Fibroblast of peridontal ligament (primary cell): ENCODE results near the gene MAPK13.
A peak's percentile ranks its signal among the peaks of the same experiment; 100 is the strongest.

Experiments
- DNase-seq: peaks from one replicate; pipeline ENCODE4 v3.0.0-alpha.2; 2010; ENCODE audit errors: extremely low read depth

MAPK13 gene

GRCh38 chr6:36149476-36149875 lies 19.2 kb downstream of the MAPK13 start:
- no peak for DNase-seq

GRCh38 chr6:36150283-36150682 lies 20.0 kb downstream of the MAPK13 start:
- no peak for DNase-seq

GRCh38 chr6:36154286-36154685 lies 24.0 kb downstream of the MAPK13 start:
- no peak for DNase-seq

GRCh38 chr6:36155662-36156061 lies 25.3 kb downstream of the MAPK13 start:
- DNase-seq = no peak

- peak; percentile 53 for DNase-seq
Measured at GRCh38 chr6:36160147-36160760, 29.9 kb downstream of the MAPK13 start.

- DNase-seq = no peak
Measured at GRCh38 chr6:36169023-36170007, 39.0 kb downstream of the MAPK13 start.

- no peak for DNase-seq
Measured at GRCh38 chr6:36170704-36171103, 40.4 kb downstream of the MAPK13 start.

- DNase-seq = no peak
Measured at GRCh38 chr6:36171573-36171972, 41.3 kb downstream of the MAPK13 start.

GRCh38 chr6:36177166-36177565 lies 46.9 kb downstream of the MAPK13 start:
- DNase-seq = no peak

GRCh38 chr6:36178544-36178943 lies 48.2 kb downstream of the MAPK13 start:
- no peak for DNase-seq

- no peak for DNase-seq
Measured at GRCh38 chr6:36180126-36180525, 49.8 kb downstream of the MAPK13 start.

- no peak for DNase-seq
Measured at GRCh38 chr6:36184311-36184710, 54.0 kb downstream of the MAPK13 start.

- DNase-seq = no peak
Measured at GRCh38 chr6:36186199-36186598, 55.9 kb downstream of the MAPK13 start.

GRCh38 chr6:36187446-36187845 lies 57.1 kb downstream of the MAPK13 start:
- DNase-seq = no peak
